Spleen (tissue), 7 donors: ENCODE results near the gene ITGA6.

ENCODE experiments used
- CTCF ChIP-seq, 11 experiments: fragments of 200-600 bp in 7 of 11; fragments of 450-650 bp in 4 of 11; sonication (generic) in 4 of 11; IDR thresholded peaks in 8 of 11; conservative IDR thresholded peaks in 3 of 11; 1 replicate in 7 of 11; 2 replicates in 4 of 11; pipeline versions ENCODE4 v1.4.0 to v1.8.0; 2016 to 2021; ENCODE audit warnings: antibody characterized with exemption in 11 of 11, inconsistent platforms in 4 of 11, mild to moderate bottlenecking in 1 of 11
- POLR2A ChIP-seq, 3 donors: fragments of 450-650 bp; IDR thresholded peaks; one replicate each; pipeline ENCODE4 v1.5.1; 2017; ENCODE audit warnings: antibody characterized with exemption in 3 of 3, mild to moderate bottlenecking in 1 of 3
- POLR2AphosphoS5 ChIP-seq, 3 donors: sonication (generic); formaldehyde crosslinking; IDR thresholded peaks; one replicate each; pipeline ENCODE4 v1.5.1; 2017; ENCODE audit warnings: antibody characterized with exemption in 3 of 3
- donor health status: DM: no; HTN: no; CAD: no; lungs with moderate emphysema.
- donor health status: DM: no; HTN: no; CAD: no.
- donor health status: DM: no; HTN: no; CAD: no.

GRCh38 chr2:172551271-172551670, 123.9 kb downstream of the ITGA6 start:
- TF ChIP-seq POLR2AphosphoS5 (IDR thresholded peaks at IDR 0.05) (no peak), CTCF (IDR thresholded peaks at IDR 0.05 in 8 of 11, conservative IDR thresholded peaks at IDR 0.05 in 3 of 11) (no peak), POLR2A (IDR thresholded peaks at IDR 0.05) (no peak)
